Measurements from ENCODE around the gene RXRA.

The RXRA gene

DNA sequence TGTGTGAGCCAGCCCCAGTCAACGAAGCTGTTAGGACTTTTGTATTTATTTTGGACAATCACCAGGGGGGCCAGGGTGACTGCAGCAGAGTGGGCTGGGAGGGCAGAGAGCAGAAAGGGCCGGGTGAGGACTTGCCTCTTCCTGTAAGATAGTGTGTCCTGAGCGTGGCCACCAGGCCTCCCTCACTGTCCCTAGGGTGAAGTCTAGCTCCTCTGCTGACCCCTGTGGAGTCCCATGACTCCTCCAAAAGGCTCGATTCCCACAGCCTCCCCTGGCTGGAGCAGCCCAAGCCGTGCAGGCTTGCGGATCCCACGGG lies 147.8 kb downstream of the RXRA start:
- Histone ChIP-seq H4K20me1 (ENCODE audit: insufficient read depth, low read length) (no peaks in the 10 kb centered on the region), H3K27me3 (ENCODE audit: insufficient read depth, low read length) (0 out of 2 replicates have a peak, but pooled peaks cover 9% of the 10 kb centered on the region), H3K27ac (ENCODE audit: low read depth, low read length, poor library complexity, severe bottlenecking) (no peak overlapping the region), H3K36me3 (ENCODE audit: insufficient read depth, low read length) (no peaks in the 10 kb centered on the region), H3K9me2 (ENCODE audit: low read depth, low read length) (no peaks in the 10 kb centered on the region), H3K4me3 (ENCODE audit: low read depth, low read length, poor library complexity, severe bottlenecking) (no peak overlapping the region), H3K9me3 (ENCODE audit: low read length) (no peaks in the 10 kb centered on the region), H3K4me2 (ENCODE audit: low read length) (no peak overlapping the region), H2AFZ (ENCODE audit: low read length) (no peak overlapping the region), H3K9ac (ENCODE audit: low read length) (no peak overlapping the region), H3F3A (ENCODE audit: insufficient read depth, low read length) (no peaks in the 10 kb centered on the region), H3K4me1 (ENCODE audit: insufficient read depth, low read length, severe bottlenecking) (no peaks in the 10 kb centered on the region), H3K79me2 (ENCODE audit: insufficient read depth, low read length) (no peaks in the 10 kb centered on the region)
- TF ChIP-seq, protein P1, sequence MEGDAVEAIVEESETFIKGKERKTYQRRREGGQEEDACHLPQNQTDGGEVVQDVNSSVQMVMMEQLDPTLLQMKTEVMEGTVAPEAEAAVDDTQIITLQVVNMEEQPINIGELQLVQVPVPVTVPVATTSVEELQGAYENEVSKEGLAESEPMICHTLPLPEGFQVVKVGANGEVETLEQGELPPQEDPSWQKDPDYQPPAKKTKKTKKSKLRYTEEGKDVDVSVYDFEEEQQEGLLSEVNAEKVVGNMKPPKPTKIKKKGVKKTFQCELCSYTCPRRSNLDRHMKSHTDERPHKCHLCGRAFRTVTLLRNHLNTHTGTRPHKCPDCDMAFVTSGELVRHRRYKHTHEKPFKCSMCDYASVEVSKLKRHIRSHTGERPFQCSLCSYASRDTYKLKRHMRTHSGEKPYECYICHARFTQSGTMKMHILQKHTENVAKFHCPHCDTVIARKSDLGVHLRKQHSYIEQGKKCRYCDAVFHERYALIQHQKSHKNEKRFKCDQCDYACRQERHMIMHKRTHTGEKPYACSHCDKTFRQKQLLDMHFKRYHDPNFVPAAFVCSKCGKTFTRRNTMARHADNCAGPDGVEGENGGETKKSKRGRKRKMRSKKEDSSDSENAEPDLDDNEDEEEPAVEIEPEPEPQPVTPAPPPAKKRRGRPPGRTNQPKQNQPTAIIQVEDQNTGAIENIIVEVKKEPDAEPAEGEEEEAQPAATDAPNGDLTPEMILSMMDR (IDR thresholded peaks at IDR 0.05; ENCODE audit: low read length): no peak
- TF ChIP-seq EZH2 (IDR thresholded peaks at IDR 0.05; ENCODE audit: borderline replicate concordance, low read length): no peak

DNA sequence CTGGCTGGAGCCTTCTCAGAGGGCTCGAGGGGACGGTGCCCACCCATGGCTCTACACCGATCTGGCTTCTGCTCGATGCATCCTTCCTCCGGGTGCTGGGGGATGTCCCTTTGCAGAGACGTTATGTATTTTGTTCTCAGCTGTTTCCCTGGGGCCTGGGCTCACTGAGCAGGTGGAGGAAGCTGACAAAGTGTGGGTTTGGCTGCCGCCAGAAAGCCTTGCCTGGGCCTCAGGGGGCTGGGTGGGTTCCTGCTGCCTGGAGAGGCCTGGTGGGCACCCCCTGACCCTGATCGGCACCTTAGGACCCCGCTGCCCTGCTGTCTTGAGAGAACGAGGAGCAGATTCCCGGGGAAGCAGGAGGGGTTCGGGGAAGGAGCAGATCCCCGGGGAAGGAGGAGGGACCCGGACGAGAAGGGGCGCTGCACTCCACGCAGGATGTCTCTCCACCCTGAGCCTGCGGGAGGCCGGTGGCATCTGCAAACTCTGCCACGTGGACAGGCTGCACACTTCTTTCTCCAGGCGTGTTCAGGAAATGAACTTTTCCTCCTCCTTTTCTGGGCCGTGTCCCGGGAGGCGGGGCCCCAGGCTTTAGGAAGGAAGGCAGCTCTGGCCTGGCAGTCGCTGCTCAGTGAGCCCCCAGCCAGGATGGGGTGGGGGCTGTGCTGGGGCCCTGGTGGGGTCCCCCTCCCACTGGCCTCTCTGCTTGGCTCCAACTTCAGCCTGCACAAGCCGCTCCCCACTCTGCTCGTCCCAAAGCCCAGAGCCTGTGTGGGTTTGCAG lies 148.9 kb downstream of the RXRA start:
- Histone ChIP-seq H3K4me2 (ENCODE audit: low read length) (no peak overlapping the region), H2AFZ (ENCODE audit: low read length) (no peak overlapping the region), H4K20me1 (ENCODE audit: insufficient read depth, low read length) (no peaks in the 10 kb centered on the region), H3K27me3 (ENCODE audit: insufficient read depth, low read length) (0 out of 2 replicates have a peak, but pooled peaks cover 9% of the 10 kb centered on the region), H3K9me2 (ENCODE audit: low read depth, low read length) (no peaks in the 10 kb centered on the region), H3K4me1 (ENCODE audit: insufficient read depth, low read length, severe bottlenecking) (no peaks in the 10 kb centered on the region), H3K9me3 (ENCODE audit: low read length) (no peaks in the 10 kb centered on the region), H3K4me3 (ENCODE audit: low read depth, low read length, poor library complexity, severe bottlenecking) (no peak overlapping the region), H3K36me3 (ENCODE audit: insufficient read depth, low read length) (no peaks in the 10 kb centered on the region), H3F3A (ENCODE audit: insufficient read depth, low read length) (no peaks in the 10 kb centered on the region), H3K79me2 (ENCODE audit: insufficient read depth, low read length) (no peaks in the 10 kb centered on the region), H3K27ac (ENCODE audit: low read depth, low read length, poor library complexity, severe bottlenecking) (no peak overlapping the region), H3K9ac (ENCODE audit: low read length) (no peak overlapping the region)
- no peak for TF ChIP-seq EZH2 (IDR thresholded peaks at IDR 0.05; ENCODE audit: borderline replicate concordance, low read length)
- TF ChIP-seq, protein P1 (IDR thresholded peaks at IDR 0.05; ENCODE audit: low read length): no peak

DNA sequence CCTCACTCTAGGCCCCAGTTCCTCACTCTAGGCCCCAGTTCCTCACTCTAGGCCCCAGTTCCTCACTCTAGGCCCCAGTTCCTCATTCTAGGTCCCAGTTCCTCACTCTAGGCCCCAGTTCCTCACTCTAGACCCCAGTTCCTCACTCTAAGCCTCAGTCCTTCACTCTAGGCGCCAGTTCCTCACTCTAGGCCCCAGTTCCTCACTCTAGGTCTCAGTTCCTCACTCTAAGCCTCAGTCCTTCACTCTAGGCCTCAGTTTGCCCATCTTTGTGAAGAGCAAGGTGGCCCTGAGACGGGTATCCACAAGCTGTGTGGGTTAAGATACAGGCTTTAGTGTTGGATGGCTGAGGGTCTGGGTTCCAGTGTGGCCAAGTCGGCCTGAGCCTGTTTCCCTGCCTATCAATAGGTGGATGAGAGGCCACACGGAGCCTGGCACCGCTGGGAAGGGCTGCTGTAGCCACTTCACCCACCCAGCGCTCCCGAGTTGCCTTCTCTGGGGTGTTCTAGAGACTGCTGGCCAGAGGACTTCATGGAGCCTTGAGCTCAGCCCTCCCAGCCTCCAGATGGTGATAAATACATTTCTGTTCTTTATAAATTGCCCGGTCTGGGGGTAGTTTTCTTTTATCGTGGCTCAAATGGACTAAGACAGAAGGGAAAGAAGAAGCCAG lies 150.2 kb downstream of the RXRA start:
- 0 out of 2 replicates have a peak, but pooled peaks cover 9% of the 10 kb centered on the region for H3K27me3 ChIP-seq (ENCODE audit: insufficient read depth, low read length)
- no peak overlapping the region for H3K9ac ChIP-seq (ENCODE audit: low read length)

More for the DNA sequence above, 150.2 kb downstream of the RXRA start:
- Histone ChIP-seq H2AFZ (ENCODE audit: low read length) (no peak overlapping the region), H3K4me2 (ENCODE audit: low read length) (no peak overlapping the region), H4K20me1 (ENCODE audit: insufficient read depth, low read length) (no peaks in the 10 kb centered on the region), H3K79me2 (ENCODE audit: insufficient read depth, low read length) (no peaks in the 10 kb centered on the region), H3F3A (ENCODE audit: insufficient read depth, low read length) (no peaks in the 10 kb centered on the region), H3K9me3 (ENCODE audit: low read length) (no peaks in the 10 kb centered on the region), H3K27ac (ENCODE audit: low read depth, low read length, poor library complexity, severe bottlenecking) (no peak overlapping the region), H3K4me3 (ENCODE audit: low read depth, low read length, poor library complexity, severe bottlenecking) (no peak overlapping the region), H3K36me3 (ENCODE audit: insufficient read depth, low read length) (no peaks in the 10 kb centered on the region), H3K4me1 (ENCODE audit: insufficient read depth, low read length, severe bottlenecking) (no peaks in the 10 kb centered on the region), H3K9me2 (ENCODE audit: low read depth, low read length) (no peaks in the 10 kb centered on the region)
- TF ChIP-seq, protein P1 (IDR thresholded peaks at IDR 0.05; ENCODE audit: low read length): no peak
- TF ChIP-seq EZH2 (IDR thresholded peaks at IDR 0.05; ENCODE audit: borderline replicate concordance, low read length): no peak
